HG03565 (cell line): Measurements from ENCODE around the gene ST3GAL4.
A peak's percentile ranks its signal among the peaks of the same experiment; 100 is the strongest.
"Not testable (repeated sequence)": the region's sequence is repeated elsewhere in the genome, so short reads cannot be mapped to it uniquely, and the experiment has no call there.

ENCODE experiments used
- ATAC-seq: cut with Tn5 transposase; IDR thresholded peaks from one replicate; pipeline ENCODE4 v1.9.1; 2021; ENCODE audit warnings: mild to moderate bottlenecking, moderate library complexity; ENCODE audit not compliant: unreplicated experiment

Gene ST3GAL4

GRCh38 chr11:126384449-126385070 is 29.1 kb downstream of the ST3GAL4 start:
- ATAC-seq, result no peak

DNA sequence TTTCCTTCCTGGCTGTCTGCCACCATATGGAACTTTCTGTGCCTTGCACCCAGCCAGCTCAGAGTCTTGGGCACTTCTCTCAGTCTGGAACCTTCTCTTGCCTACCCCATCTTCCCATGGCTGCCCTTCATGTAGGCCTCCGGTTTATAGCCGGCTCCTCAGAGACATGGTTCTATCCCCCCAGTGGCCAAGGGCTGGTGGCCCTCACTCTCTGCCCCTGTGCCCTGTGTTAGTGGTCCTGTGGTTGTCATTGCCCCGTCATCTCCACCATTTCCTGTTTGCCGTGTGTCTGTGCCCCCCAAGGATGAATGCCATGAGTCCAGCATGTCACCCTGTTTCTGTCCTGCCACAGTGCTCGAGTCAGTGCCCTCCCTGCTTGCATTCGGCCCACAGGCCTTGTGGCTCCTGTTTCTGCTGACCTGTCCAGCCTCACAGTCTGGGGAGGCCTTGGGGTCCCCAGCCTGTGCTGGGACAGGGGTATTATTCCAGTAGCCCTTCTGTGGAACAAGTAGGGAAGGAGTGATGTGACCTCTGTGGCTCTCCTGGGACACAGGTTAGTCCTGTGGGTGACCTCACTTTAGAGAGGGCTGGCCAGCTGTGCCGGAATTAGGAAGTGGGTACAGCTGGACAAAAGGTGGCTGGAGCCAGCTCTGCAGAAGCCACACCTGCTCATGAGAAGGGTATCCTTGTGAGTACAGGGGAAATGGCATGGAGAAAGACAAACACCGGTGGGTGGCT is 30.7 kb downstream of the ST3GAL4 start:
- no peak for ATAC-seq

DNA sequence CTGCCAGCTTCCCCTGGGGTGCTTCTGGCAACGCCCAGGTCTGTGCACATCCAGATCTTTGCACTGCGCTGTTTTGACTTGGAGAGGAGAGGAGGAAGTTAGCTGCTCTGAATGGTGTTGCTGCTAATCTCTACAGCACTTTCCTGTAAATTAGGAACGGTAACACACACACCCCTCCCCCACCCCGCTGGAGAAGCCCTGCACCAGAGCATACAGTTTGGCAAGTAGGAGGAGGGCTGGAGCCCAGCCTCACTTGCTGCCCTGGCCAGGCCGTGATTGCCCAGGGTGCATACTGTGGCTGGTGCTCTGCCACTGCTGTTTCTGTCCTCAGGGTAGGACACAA is 31.2 kb downstream of the ST3GAL4 start:
- ATAC-seq, result not testable (repeated sequence)

- ATAC-seq, result no peak
These were observed 32.4 kb downstream of the ST3GAL4 start for GRCh38 chr11:126387857-126388256.

DNA sequence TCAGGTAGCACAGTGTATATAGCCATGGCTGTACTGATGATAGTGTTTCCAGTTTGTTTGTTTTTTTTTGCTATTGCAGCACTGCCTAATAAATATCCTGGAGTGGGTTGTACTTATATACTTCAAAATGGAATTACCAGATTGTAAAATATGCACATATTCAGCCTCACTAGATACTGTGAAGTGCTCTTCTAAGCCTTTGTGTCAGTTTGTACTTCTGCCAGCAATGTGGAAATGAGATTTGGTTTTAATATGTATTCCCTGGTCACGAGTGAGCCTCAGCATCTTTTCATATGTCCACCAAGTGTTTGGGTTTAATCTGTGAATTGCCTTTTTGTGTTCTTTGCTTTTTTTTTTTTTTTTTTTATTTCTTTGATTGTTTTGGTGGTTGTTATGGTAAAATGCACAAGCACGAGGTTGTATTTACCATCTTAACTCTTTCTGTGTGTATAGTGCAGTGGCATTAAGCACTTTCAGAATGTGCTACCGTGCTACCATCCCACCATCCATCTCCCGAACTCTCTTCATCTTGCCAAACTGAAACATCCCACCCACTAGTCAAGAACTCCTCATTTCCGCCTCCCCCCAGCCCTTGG is 34.9 kb downstream of the ST3GAL4 start:
- no peak for ATAC-seq

GRCh38 chr11:126391286-126391954 is 35.9 kb downstream of the ST3GAL4 start:
- no peak for ATAC-seq

DNA sequence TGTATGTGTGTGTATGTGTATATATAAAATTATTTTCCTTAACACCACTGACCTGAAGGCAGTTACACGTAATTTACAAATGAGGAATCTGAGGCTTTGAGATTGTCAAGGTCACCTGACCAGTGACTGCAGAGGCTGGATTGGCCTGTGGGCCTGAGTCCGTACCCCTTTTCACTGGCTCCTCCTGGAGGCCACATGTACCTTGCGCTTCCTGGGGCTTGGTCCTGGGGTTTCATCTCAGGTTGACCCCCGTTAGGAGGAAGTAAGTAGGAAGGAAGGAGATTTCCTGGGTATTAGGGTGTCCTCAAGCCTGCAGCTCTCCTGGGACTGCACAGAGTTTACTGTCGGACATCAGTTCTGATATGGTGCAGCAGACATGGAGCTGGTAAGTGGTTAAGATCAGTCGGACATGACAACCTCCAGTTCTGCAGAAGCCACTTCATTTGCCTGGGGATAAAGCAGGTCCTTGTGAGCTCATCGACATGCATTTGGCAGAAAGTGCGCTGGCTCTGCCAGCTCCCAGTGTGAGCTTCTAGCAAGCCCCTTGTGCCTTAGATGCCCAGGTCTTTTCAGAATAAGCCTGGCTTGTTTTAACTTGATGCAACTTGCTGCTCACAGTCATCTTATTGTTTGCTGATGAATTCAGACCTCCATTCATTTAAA is 36.6 kb downstream of the ST3GAL4 start:
- ATAC-seq, result no peak

GRCh38 chr11:126392633-126393013 is 37.1 kb downstream of the ST3GAL4 start:
- no peak for ATAC-seq

- no peak for ATAC-seq
These were observed 37.7 kb downstream of the ST3GAL4 start for GRCh38 chr11:126393143-126393542.

DNA sequence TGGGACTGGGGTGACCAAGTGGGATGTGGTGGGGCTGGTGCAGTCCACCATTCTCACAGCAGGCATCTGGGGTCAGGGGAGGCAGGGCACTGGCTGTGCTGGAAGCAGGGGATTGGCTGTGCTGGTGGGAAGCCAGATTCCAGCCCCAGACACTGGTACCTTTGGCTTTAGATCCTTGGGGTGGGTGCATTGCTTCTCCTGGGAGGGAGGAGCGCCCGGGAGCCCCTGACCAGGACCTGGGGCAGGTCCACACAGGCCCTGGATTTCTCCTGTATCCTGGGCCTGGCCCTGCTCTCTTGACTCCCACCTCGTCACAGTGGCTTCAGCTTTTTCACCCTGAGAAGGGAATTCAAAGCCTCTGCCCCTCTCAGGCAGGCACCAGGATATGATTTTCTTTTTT is 38.5 kb downstream of the ST3GAL4 start:
- no peak for ATAC-seq

DNA sequence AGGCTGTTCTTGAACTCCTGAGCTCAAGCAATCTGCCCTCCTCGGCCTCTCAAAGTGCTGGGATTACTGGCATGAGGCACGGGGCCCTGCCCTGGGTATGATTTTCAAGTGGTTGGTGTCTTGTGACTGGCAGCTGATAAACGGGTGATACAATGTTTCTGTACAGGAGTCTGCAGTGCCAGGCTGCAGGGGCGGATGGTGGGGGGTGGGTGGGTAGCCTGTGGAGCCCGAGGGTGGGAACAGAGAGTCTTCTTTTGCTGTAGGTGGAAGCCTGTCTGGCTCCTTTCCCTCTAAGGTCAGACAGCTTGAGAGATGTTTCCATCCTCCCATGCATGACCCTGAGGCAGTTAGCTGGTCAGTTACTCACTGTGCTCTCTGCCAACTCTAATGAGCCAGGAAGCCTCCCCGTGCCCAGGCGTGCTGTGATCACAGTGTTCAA is 39.2 kb downstream of the ST3GAL4 start:
- ATAC-seq, result not testable (repeated sequence)

DNA sequence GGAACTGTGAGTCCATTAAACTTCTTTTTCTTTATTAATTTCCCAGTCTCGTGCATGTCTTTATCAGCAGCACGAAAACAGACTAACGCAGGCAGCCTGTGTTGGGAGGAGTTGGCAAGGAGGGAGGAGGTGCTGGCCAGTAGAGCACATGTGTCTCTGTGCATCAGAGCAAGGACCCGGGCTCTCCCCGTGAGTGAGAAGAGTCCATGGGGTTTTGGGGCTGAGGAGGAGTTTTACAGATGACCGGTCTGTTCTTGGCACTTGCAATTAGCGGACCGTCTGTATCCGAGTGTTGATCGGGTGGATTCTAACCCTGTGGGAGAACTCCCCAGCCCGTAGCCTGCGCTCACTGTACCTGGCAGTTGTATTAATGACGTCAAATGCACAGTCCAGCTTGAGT is 40.3 kb downstream of the ST3GAL4 start:
- ATAC-seq, result not testable (repeated sequence)

- not testable (repeated sequence) for ATAC-seq
These were observed 40.8 kb downstream of the ST3GAL4 start for GRCh38 chr11:126396266-126396665.

DNA sequence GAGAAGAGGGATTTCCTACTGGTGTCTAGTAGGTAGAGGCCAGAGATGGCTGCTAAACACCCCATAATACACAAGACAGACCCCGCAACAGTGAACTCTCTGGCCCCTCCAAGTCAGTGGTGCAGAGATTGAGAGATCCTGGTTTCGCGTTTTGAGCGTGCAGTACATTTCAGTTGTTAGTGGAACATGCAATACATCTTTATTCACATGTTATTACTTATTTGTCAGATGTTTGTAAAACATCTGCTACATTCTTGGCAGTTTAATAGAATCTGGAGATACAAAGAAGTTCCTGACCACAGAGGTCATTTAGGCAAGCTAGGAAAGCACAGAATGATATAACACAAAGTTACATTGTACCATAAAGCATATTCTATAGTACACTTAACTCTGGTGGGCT is 41.5 kb downstream of the ST3GAL4 start:
- no peak for ATAC-seq

DNA sequence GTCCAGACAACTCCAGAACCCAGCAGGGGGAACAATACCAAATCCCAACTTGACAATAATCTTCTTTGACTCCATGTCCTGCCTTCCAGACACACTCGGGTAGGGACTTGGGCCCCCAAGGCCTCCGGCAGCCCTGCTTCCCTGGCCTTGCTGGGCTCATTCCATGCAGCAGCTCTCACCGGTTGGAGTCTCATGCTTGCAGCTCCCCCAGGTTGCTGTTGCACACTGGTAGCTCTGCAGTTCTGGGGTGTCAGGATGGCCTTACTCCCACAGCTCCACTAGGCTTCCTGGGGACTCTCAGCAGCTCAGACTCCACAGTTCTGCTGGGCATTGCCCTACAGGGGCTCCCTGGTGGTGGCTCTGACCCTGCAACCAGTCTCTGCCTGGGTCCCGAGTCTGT is 42.8 kb downstream of the ST3GAL4 start:
- no peak for ATAC-seq

GRCh38 chr11:126398721-126399120 is 43.2 kb downstream of the ST3GAL4 start:
- no peak for ATAC-seq

DNA sequence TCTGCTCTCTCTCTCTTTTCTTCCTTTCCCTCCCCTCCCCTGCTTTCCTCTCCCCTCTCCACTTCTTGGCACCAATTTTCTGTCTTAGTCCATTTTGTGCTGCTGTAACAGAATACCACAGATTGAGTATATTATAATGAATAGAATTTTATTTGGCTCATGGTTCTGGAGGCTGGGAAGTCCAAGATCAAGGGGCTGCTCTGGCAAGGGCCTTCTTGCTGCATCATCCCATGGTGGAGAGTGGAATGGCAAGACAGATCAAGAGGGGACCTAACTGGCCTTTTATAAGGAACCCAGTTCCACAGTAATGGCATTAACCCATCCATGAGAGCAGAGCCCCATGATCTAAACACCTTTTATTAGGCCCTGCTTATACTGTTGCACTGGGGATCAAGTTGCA is 44.5 kb downstream of the ST3GAL4 start:
- no peak for ATAC-seq

- ATAC-seq, result no peak
These were observed 45.0 kb downstream of the ST3GAL4 start for GRCh38 chr11:126400479-126400878.

DNA sequence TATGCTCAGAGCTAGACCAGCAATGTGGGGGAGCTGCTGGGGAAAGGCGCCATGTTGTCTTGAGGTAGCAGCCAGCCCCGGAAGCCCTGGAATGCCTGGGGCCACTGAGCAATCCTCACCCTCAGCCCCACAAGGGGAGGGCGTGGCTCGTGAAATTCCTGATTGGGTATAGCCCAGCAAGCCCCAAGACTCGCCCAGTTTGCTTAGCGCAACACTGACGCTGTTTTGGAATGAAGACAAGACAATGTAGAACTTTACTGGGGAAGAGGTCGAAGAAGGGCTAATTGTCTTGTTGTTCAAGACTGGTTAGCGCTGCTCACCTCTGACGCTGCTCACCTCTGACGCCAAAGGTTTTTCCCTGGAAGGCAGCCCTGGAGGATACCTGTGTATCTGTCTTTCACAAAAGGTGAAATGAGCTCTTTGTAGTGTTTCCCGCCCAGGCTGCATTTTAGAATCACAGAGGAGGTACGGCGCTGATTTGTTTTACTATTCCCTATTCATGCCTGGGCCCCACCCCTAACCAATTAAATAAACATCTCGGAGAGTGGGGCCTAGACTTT is 47.6 kb downstream of the ST3GAL4 start:
- no peak for ATAC-seq

DNA sequence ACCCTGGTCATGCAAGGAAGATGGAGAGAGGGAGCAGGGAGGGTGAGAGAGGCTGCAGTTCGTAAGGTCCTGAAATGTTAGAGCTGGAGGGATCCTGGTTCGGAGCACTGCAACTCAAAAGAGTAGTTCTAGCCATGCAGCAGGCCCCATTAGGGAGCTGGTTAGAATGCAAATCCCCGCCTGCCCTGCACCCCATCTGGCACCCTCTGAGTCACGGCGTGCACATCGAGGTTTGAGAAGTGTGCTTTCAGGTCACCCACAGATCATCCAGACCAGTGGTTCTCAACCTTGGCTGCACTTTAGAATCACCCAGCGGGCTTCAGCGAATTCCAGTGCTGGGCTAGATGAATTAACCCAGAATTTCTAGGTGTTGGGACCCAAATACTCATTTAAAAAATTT is 48.2 kb downstream of the ST3GAL4 start:
- ATAC-seq, result peak; percentile 95

GRCh38 chr11:126404367-126404766 is 48.9 kb downstream of the ST3GAL4 start:
- ATAC-seq, result no peak
